C1 segment of cervical spinal cord (tissue), 14 donors: Measurements from ENCODE around the gene CTU2.

ENCODE experiments used
- DNase-seq, 14 donors: peaks; one replicate each; lab custom pipeline; 2025; lab: John Stamatoyannopoulos, UW

Gene CTU2

GRCh38 chr16:88681084-88681680, 25.1 kb upstream of the CTU2 start:
- peak in 1 of 14 donors; percentile 24 for DNase-seq

GRCh38 chr16:88681709-88682451, 24.4 kb upstream of the CTU2 start:
- DNase-seq = peak in 7 of 14 donors; percentile 12 to 57 (median 36)

- no peak for DNase-seq
Observed at GRCh38 chr16:88684569-88685155, 21.6 kb upstream of the CTU2 start.

GRCh38 chr16:88685156-88686061, 20.9 kb upstream of the CTU2 start:
- no peak for DNase-seq

GRCh38 chr16:88686062-88686438, 20.3 kb upstream of the CTU2 start:
- no peak for DNase-seq

- peak in 9 of 14 donors; percentile 28 to 77 (median 48) for DNase-seq
Observed at GRCh38 chr16:88686439-88687253, 19.7 kb upstream of the CTU2 start, which contains the start of gene SNAI3. Gene SNAI3 (minus strand): TSS chr16:88686507. CDS start chr16:88686406, 101 bp downstream.

GRCh38 chr16:88687254-88687576, 19.1 kb upstream of the CTU2 start:
- DNase-seq = no peak

GRCh38 chr16:88687676-88688012, 18.7 kb upstream of the CTU2 start:
- no peak for DNase-seq

GRCh38 chr16:88688013-88688778, 18.1 kb upstream of the CTU2 start:
- peak in 1 of 14 donors; percentile 84 for DNase-seq

GRCh38 chr16:88690341-88691128, 15.8 kb upstream of the CTU2 start:
- DNase-seq = no peak

- no peak for DNase-seq
Observed at GRCh38 chr16:88691129-88691813, 15.0 kb upstream of the CTU2 start.

- peak in 7 of 14 donors; percentile 24 to 42 (median 38) for DNase-seq
Observed at GRCh38 chr16:88691924-88692560, 14.3 kb upstream of the CTU2 start.

GRCh38 chr16:88692861-88693260, 13.4 kb upstream of the CTU2 start:
- DNase-seq = no peak

GRCh38 chr16:88693420-88694177, 12.7 kb upstream of the CTU2 start:
- no peak for DNase-seq

GRCh38 chr16:88694221-88695087, 11.8 kb upstream of the CTU2 start:
- no peak for DNase-seq

- no peak for DNase-seq
Observed at GRCh38 chr16:88695218-88695617, 11.1 kb upstream of the CTU2 start.

- DNase-seq = no peak
Observed at GRCh38 chr16:88695753-88696152, 10.6 kb upstream of the CTU2 start.
